ENCODE measurements around the gene ASMTL.
"Not testable (repeated sequence)": the region's sequence is repeated elsewhere in the genome, so short reads cannot be mapped to it uniquely, and the experiment has no call there.

Gene ASMTL

DNA sequence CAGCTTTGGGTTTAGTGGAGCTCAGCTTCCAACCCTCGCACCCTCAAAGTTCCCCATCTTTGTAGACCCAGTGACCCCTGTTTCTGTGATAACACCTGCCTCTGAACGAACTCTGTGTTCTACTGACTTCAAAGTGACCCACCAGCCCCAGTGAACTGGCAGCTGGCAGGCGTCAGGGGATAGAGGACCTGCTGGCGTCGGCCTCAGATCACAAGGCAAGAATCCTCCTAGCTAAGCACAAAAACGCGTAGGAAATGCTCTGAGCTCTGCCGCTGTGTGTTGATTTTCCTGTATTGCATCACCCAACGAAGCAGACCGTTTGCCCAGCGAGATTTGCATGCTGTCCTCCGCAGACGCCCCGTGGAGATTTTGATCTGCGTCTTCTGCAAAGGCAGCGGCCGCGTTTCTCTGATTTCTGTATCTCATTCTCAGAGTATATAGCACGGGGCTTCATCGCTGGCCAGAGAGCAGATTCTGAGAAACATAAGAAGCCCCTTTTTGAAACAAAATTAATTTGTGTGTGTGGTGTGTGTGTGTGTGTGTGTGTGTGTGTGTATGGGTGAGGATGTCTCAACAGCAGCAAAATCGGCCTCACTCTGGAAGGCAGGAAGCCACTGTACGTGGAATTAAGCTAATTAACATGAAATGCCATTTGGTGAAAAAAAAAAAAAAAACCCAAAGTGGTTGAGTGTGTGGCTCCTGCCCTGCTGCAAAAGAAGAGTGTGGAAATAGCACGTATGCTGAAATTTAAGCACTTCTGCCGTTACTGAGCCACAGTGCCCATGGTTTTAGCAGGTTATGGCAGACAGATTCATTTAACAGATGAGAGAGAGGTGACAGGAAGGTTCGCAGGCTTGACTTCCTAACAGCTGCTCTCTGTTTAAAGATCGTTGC, 29.2 kb upstream of the ASMTL start:
- DNase-seq, result peak; percentile 68

DNA sequence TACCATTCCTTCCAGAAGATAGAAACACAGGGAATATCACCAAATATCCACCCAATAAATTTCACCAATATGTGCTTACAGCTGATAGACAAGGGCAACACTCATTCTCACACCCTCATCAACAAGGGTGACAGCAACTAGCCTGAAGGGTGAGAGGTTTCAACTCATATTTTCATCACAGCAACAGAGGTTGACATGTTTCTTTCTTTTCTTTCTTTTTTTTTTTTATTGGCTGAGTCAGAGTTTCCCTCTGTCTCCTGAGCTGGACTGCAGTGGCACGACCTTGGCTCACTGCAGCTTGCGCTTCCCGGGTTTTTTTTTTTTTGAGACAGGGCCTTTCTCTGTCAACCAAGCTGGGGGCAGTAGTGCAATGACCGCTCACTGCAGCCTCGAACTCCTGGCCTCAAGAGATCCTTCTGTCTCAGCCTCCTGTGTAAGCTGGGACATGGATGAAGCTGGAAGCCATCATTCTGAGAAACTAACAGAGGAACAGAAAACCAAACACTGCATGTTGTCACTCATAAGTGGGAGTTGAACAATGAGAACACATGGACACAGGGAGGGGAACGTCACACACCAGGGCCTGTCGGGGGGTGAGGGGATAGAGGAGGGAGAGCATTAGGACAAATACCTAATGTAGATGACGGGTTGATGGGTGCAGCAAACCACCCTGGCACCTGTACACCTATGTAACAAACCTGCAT, 27.5 kb upstream of the ASMTL start:
- DNase-seq, result no peak

DNA sequence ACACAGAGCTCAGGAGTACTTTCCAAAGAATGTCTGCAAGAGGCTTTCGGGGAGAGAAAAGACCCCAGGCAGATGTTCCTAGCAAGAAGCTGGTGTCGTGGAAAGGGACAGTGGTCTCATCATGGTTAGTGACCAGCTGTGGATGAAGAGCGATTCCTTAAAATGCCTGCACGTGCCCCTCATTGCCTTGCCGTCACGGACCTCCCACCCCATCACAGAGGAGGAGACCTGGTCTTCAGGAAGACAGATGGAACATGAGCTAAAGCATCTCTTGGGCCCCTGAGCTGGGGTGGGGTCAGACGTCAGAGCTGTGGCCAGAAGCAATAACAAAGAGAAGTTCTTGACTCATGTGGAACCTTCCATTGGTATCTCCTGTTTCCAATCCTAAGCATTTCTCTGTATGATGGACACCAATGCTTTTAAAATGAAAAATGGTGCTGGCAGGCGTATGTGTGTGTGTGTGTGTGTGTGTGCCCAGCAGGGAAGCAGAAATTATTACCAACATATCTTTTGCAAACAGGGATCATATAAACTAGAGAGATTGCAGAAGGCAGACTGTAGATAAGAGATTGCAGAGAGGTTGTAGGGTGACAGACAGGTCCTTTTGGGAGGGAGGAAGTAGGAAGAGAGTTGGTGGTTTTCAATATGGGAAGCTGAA, 25.2 kb upstream of the ASMTL start:
- no peak for DNase-seq

DNA sequence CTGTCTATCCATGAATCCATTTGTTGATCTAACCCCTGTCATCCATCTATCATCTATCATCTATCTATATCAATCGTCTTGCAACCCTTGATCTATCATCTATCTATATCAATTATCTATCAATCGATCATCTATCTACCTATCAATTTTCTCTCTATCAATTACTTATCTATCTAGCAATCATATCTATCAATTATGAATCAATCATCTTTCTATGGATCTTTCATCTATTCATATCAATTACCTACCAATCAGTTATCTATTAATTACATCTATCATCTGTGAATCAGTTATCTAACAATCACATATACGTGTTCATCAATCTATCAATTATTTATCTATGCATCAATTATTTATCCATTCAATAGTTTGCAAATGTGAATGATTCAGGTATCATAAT, 24.5 kb upstream of the ASMTL start:
- no peak for DNase-seq

DNA sequence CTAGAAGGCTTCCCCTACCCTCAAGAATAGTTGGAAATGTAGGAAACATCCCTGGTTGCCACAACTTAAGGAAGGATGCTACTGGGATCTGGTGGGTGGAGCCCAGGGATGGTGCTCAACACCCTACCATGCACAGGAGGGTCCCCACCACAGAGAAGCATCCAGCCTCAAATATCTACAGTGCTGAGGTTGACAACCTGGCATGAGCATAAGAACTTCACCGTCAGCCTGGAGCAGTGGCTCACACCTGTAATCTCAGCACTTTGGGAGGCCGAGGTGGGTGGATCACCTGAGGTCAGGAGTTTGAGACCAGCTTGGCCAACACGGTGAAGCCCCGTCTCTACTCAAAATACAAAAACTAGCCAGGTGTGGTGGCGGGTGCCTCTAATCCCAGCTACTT, 24.0 kb upstream of the ASMTL start:
- no peak for DNase-seq

DNA sequence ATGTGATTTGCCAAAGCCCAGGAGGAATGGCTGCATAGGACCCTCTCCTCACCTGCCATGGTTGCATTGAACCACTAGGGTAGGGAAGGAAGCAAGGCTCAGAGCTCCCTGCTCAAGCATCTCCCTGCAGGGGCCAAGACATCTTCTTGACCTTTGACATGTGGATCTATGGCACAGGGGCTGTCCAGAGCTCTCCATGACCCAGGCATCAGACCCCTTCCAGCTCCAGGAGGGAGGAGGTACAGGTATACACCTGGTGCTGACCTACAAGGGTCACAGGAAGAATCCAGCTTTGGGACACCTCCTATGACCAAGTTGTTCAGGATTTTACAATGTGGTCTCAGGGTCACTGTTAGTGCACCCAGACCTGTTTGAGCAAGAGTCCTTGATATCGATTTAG, 23.2 kb upstream of the ASMTL start:
- no peak for DNase-seq

DNA sequence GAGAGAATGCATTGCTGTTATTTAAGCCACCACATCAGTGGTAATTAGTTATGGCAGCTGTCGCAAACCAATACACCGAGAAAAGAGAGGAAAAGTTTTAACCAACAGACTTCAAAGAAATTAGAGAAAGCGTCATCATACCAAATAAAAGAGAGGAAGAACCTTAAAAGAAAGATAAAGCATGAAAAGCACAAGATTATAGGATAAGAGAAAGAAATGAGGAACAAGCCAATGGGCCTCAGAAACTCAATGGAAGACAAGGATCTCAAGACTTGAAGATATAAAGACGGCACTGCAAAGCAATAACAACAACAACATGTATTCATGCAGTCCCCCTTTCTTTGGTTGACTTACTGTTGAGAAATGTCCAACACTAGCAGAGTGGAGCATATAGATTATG, 22.8 kb upstream of the ASMTL start:
- DNase-seq, result no peak

DNA sequence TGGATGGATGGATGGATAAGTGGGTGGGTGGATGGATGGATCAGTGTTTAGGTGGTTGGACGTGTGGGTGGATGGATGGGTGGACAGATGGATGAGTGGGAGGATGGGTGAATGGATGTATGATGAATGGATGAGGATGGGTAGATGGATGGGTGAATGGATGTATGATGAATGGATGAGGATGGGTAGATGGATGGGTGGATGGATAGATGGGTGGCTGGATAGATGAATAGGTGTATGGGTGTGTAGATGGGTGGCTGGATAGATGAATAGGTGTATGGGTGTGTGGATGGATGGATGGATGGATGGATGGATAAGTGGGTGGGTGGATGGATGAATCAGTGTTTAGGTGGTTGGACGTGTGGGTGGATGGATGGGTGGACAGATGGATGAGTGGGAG, 21.9 kb upstream of the ASMTL start:
- not testable (repeated sequence) for DNase-seq

DNA sequence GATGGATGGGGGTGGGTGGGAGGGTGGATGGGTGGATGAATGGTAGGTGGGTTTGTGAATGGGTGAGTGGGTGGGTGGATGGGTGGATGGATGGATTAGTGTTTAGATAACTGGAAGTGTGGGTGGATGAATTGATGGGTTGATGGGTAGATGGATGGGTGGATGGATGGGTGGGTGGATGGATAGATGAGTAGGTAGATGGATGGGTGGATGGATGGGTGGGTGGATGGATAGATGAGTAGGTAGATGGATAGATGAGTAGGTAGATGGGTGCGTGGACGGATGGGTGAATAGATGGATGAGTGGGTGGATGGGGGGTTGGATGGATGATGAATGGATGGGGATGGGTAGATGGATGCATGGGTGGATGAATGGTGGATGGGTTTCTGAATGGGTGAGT, 20.3 kb upstream of the ASMTL start:
- DNase-seq, result no peak

DNA sequence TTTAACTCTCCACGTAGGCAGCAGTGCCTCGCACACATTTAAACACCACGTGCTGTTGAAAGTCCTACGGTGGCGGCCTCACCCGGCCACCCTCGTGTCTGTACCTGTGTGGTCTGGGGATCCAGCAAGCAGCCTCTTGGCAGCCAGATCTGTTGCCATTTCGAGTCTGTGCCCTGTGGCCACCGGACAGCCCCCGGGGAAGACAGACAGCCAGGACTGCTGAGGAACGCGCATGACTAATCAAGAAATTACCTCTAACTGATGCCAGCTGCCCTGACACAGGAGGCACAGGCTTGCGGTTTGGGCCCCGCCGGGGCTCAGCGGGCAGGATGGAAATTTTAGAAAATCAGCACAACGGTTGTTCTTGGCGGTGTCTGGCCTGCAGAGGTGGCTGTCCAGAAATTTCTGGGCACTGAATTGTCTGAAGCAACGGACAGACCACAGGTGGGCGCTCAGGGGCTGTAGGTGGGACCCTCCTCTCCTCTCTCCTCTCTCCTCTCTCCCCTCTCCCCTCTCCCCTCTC, 15.6 kb upstream of the ASMTL start:
- peak; percentile 74 for DNase-seq

DNA sequence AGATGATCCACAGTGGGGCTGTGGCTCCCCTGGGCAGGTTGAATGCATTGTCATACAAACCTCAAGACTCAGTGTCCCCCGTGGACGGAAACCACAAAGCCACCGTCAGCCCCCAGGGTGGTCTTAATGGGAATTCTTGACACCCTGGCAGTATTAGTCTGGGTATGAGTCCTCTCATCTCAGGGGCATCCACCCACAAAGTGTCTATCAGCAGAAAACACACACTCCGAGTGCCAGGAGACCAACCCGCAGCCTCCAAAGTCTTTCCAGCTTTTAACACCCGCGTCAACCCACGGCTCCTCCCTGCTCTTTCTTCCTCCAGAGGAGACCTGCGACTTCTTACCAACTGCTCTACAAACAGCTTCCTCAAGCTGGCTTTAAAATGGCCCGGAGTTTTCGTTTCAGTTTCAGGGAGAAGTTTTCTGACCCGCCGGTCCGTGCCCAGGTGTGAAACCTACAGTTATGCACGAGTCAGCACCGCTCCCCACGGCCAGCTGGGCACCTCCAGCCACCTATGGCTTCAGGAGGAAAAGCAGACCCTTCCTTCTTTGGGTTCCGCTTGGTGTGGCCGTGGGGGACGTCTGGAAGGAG, 14.4 kb upstream of the ASMTL start:
- no peak for DNase-seq

DNA sequence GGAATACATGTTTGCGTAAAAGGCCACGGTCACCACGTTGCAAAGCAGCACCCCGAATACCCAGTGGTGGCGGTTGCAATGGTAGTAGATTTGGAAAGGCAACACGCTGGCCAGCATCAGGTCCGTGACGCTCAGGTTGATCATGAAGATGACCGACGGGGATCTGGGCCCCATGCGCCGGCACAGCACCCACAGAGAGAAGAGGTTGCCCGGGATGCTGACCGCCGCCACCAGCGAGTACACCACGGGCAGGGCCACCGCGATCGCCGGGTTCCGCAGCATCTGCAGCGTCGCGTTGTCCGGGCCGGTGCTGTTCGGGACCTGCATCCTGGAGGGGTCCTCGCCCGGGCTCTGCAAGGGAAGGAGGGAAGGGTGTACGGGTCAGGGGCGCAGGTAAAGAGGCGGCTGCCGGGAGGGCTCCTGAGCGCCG, 13.5 kb upstream of the ASMTL start:
- DNase-seq, result no peak

DNA sequence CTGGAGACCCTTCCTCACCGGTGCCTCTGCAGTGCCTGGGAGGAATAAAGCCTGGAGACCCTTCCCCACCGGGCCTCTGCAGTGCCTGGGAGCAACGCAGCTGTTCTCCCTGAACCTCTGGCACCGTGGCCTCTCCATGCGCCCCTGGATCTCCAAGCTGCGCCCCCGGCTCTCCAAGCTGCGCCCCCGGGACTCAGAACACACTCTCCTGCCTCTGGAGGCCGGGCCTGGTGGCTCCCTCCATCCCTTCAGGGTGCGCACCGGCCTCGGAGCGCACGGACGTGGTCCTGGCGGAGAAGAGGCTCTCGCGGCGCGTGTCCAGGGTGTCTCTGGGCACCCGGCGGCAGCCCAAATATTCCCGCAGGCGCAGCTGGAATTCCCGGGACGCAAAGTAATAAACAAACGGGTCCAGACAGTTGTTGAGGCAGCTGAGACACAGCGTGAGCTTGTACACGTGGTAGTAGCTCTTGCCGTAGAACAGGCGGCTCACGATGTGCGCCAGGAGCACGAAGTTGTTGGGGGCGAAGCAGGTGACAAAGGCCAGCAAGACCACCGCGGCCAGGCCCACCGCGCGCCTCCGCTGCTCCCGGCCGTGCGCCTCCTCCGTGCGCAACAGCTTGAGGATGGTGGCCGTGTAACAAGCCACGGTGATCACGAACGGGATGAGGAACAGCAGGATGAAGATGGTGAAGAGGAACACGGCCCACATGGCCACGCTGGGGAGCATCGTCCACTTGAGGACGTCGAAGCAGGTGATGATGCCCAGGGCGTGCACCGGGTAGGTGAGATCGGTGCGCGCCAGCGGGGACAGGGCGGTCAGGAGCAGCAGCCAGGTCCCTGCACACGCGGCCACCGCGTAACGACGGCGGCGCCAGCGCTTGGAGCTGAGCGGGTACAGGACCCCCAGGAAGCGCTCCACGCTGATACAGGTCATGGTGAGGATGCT, 12.8 kb upstream of the ASMTL start:
- no peak for DNase-seq

DNA sequence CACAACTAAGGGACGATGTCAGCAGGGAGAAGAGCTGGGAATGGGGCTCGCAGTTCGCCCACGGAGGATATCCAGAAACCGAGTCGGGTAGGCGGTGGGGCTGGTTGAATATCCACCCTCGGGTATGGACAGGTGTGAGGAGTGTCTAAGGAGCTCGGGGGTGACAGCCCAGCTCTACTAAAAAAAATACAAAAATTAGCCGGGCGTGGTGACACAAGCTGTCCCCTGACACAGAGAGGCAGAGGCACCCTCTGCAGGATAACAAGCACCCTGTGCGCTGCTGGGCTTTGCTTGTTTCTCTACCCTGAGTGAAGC, 12.2 kb upstream of the ASMTL start:
- DNase-seq, result no peak

DNA sequence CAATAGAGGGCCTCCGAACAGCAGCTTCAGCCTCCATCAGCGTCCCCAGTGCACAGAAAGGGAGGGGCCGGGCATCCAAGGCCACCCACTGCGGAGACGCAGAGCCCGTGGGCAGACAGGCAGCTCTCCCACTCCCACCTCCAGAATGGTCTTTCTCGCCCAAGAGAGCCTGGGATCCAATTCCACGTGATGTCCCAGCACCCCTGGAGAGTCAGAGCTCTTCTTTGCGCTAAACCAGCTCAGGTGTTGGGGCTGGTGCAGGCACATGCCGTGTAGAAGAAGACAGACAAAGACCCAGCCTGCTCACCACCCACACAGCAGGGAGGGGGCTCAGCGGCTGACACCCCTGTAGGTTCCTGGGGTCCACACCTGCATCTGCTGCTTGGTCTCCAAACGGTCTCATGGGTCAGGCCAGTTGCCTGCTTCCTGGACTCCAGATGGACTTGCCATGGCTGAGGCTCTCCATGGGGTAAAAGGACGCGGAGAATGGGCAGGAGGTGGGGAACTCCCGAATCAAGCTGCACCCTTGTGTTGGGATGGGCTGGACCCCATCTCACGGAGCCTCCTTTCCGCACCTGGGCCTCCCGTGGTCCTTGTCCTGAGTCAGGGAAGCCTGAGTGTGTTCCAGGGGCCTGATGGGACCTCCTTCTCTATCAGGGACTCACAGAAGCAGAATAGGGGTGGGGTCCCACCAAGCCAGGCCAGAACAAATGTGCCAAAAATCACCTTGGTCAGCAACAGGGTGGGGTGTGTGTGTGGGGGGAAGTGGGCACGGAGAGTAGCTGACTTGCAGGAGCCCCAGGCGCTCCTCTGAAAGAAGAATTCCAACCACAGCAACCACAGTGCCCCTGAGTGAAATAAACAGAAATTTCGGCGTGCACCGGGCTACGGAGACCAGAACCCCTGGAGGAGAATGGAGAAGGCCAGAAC, 11.6 kb upstream of the ASMTL start:
- DNase-seq, result no peak

DNA sequence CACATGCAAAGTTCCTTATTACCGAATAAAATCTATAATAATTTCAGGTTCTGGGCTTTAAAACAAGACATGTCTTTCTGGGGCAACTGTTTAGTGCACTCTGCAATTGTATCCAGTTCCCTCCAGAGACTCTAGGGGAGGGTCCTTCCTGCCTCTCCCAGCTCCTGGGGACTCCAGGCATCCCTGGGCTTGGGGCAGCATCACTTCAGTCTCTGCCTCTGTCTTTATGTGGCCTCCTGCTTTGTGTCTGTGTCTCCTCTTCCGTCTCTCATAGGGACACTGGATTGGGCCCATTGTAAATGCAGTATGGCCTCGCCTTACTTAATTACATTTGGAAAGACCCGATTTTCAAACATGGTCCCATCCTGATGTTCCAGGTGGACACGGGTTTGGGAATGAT, 10.9 kb upstream of the ASMTL start:
- DNase-seq, result no peak

DNA sequence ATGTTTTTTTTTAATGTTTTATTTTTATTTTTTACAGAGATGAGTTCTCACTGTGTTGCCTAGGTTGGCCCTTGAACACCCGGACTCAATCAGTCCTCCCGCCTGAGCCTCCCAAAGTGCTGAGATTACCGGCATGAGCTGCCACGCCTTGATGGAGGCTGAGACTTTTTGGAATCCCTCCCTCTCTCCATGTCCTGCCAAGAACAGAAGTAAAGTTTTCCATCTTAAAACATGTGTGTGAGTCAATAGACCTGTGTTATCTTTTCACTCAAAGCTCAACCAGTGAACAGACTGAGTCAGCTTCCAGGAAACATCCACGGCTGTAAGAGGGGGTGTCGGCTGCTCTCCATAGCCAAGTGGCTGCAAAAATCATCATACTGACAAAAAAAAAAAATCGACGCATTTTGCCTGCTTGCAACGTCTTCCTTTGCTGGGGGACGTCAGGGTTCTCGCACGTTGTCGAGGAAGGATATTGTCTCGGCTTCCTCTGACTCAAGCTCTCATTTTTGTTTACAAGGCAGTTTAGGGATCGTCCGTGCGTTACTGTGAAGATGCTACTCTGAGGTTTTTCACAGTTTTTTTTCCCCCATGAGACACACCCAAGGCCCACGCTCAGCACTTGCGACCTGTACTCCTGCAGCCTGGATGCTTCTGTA, 10.0 kb upstream of the ASMTL start:
- peak; percentile 62 for DNase-seq

DNA sequence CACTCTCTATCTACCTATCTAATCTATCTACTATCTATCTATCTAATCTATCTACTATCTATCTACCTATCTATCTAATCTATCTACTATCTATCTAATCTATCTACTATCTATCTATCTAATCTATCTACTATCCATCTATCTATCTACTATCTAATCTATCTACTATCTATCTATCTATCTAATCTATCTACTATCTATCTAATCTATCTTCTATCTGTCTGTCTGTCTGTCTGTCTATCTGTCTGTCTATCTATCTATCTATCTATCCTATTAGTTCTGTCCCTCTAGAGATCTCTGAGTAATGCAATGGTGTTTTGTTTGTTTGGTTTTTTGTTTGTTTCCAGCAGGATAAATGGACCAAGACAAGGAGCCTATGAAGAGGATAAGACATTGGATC, 9.4 kb upstream of the ASMTL start:
- no peak for DNase-seq

DNA sequence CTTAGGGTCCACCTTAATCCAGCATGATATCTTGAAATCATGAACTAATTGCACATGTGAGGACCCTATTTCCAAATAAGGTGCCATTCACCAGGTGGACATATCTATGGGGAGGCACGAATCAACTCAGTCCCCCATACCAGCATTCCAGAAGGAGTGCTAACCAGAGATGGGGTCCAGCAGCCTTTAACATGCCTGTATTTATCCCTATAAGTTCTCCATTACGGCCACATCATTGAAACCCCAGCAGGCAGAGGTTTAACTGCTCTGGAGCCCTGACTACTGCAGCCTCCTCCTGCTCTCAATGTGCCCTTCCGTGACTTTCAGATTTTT, 3.2 kb upstream of the ASMTL start:
- DNase-seq, result no peak

DNA sequence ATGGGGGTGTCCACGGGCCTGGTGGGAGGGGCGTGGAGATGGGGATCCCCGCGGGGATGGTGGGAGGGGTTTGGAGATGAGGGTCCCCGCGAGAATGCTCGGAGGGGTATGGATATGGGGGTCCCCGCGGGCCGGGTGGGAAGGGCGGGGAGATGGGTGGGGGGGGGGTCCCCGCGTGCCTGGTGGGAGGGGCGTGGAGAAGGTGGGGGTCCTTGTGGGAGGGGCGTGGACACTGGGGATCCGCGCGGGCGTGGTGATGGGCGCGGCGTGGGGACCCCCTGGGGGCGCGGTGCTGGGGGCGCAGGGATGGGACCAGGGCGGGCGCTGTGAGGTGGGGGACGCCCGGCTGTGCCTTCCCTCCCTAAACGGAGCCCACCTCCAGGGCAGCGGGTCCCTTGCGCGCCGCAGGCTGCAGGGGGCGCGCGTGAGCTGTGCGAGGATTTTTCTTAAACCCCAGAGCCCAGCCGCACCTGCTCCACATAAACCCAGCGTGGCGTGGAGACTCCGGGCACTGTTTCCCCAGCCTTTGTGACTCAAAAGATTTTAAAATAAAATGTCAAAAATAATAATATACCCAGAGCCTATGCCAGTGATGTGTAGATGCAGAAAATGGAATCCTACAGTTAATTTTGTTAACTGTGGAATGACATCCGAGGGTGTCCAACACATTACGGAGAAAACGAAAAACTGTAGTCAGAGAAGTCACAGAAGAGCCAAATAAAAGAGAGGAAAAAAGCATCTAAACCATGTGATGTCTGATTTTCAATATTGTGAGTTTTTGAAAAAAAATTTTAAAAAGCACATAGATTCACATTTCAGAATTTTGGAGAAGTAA, 1.5 kb upstream of the ASMTL start:
- peak; percentile 95 for DNase-seq
